ENCODE measurements around the gene SNRPB2.
A peak's percentile ranks its signal among the peaks of the same experiment; 100 is the strongest.

Gene SNRPB2

DNA sequence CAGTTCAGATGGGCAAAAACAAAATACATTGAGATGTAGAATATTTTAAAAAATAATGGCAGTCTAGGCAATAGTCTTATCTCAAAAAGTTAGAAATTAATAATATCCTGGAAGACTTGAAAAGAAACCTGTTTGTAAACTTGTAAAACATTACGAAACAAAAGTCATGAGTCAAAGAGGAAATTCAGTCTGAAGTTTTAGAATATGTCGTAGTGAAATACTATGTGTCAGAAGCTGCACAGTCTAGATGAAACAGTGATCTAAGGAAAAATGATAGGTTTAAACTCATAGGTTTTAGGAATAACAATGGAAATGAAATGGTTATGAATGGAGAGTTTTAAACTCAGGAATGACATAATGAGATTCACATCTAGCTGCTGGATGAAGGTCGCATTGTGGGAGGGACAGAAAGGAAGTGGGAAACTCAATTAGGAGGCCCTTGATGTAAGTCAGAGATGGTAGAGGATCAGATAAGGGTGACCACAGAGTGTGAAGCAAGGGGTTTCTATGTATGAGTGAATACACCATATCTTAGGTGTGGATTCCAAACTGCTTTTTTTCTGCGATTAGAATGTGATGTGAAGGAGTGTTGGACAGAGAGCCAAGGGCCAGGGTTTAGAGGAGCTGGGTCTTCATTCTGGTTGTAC, 2.8 kb downstream of the SNRPB2 start:
- H3K4me2 ChIP-seq (ENCODE audit: low read depth, low read length, poor library complexity, severe bottlenecking), result peak overlapping the region; percentile 69
- TF ChIP-seq CTCF (conservative IDR thresholded peaks at IDR 0.05; ENCODE audit: low read length) (no peak), EZH2phosphoT487 (IDR thresholded peaks at IDR 0.05; ENCODE audit: borderline replicate concordance) (peak; percentile 76; the same call in 1 of the 2 replicates)

DNA sequence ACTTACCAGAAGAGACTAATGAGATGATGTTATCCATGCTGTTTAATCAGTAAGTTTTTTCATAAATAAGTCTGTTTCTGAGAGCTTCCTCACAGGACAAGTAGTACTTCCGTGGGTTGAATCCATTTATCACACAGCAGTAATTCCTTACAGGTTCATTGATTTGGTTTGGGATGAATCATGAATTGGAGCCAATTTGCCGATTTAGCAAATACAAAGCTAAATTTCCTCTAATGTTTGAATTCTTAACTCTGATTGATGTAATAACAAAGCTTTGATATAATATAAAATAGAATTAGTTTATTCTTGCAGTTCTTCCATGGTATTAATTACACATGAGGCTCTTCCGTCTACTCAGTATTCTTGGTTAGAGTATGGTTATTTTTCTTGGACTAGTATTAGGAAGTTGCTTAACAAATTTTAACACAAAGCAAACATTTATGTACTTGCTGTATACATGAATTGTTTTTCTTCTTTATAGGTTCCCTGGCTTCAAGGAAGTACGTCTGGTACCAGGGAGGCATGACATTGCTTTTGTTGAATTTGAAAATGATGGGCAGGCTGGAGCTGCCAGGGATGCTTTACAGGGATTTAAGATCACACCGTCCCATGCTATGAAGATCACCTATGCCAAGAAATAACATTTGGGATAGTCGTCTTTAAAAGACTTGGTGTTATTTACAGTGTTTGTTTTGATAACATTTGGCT, 10.7 kb downstream of the SNRPB2 start:
- H3K9ac ChIP-seq (ENCODE audit: low read depth, low read length, poor library complexity, severe bottlenecking), result no peak overlapping the region
- peaks cover 62% of the 10 kb centered on the region; the same call in 1 of the 2 replicates for H3K36me3 ChIP-seq (ENCODE audit: insufficient read depth, low read length)
- H3K4me2 ChIP-seq (ENCODE audit: low read depth, low read length, poor library complexity, severe bottlenecking), result no peak overlapping the region
- no peaks in the 10 kb centered on the region for H3K9me3 ChIP-seq (ENCODE audit: insufficient read depth, low read depth, low read length)
- no peaks in the 10 kb centered on the region for H3K9me2 ChIP-seq (replicated peaks; ENCODE audit: low read depth, low read length)
- H3K4me1 ChIP-seq (ENCODE audit: insufficient read depth, low read length, poor library complexity, severe bottlenecking), result peaks cover 6% of the 10 kb centered on the region
- peaks cover 12% of the 10 kb centered on the region for H3K79me2 ChIP-seq (ENCODE audit: insufficient read depth, low read length)
- H3F3A ChIP-seq (ENCODE audit: low read depth), result no peaks in the 10 kb centered on the region
- H3K27me3 ChIP-seq (ENCODE audit: insufficient read depth, low read length, poor library complexity, severe bottlenecking), result no peaks in the 10 kb centered on the region
- H4K20me1 ChIP-seq (ENCODE audit: insufficient read depth, low read length, poor library complexity, severe bottlenecking), result peaks cover 7% of the 10 kb centered on the region
- H2AFZ ChIP-seq (ENCODE audit: low read length), result no peak overlapping the region
- TF ChIP-seq EZH2phosphoT487 (IDR thresholded peaks at IDR 0.05; ENCODE audit: borderline replicate concordance), result no peak
- TF ChIP-seq CTCF (conservative IDR thresholded peaks at IDR 0.05; ENCODE audit: low read length), result no peak
- H3K4me3 ChIP-seq (ENCODE audit: low read length, poor library complexity, severe bottlenecking), result no peak overlapping the region

More for the DNA sequence above, 2.8 kb downstream of the SNRPB2 start:
- Histone ChIP-seq H3K9ac (ENCODE audit: low read depth, low read length, poor library complexity, severe bottlenecking) (no peak overlapping the region), H3K36me3 (ENCODE audit: insufficient read depth, low read length) (peaks cover 45% of the 10 kb centered on the region; the same call in 1 of the 2 replicates), H3K27me3 (ENCODE audit: insufficient read depth, low read length, poor library complexity, severe bottlenecking) (peaks cover 19% of the 10 kb centered on the region), H3K4me3 (ENCODE audit: low read length, poor library complexity, severe bottlenecking) (peak overlapping the region; percentile 54), H3K79me2 (ENCODE audit: insufficient read depth, low read length) (peaks cover 68% of the 10 kb centered on the region), H3K4me1 (ENCODE audit: insufficient read depth, low read length, poor library complexity, severe bottlenecking) (peaks cover 58% of the 10 kb centered on the region), H3K9me3 (ENCODE audit: insufficient read depth, low read depth, low read length) (no peaks in the 10 kb centered on the region), H3K9me2 (replicated peaks; ENCODE audit: low read depth, low read length) (no peaks in the 10 kb centered on the region), H4K20me1 (ENCODE audit: insufficient read depth, low read length, poor library complexity, severe bottlenecking) (peaks cover 59% of the 10 kb centered on the region), H2AFZ (ENCODE audit: low read length) (no peak overlapping the region), H3F3A (ENCODE audit: low read depth) (peaks cover 5% of the 10 kb centered on the region; the same call in 1 of the 2 replicates)

GRCh38 chr20:16744178-16744807, 14.5 kb downstream of the SNRPB2 start:
- no peak overlapping the region for H3K9ac ChIP-seq (ENCODE audit: low read depth, low read length, poor library complexity, severe bottlenecking)
- H3F3A ChIP-seq (ENCODE audit: low read depth), result no peaks in the 10 kb centered on the region
- no peaks in the 10 kb centered on the region for H3K9me2 ChIP-seq (replicated peaks; ENCODE audit: low read depth, low read length)
- H3K4me3 ChIP-seq (ENCODE audit: low read length, poor library complexity, severe bottlenecking), result no peak overlapping the region
- no peaks in the 10 kb centered on the region for H4K20me1 ChIP-seq (ENCODE audit: insufficient read depth, low read length, poor library complexity, severe bottlenecking)
- no peaks in the 10 kb centered on the region for H3K4me1 ChIP-seq (ENCODE audit: insufficient read depth, low read length, poor library complexity, severe bottlenecking)
- H3K79me2 ChIP-seq (ENCODE audit: insufficient read depth, low read length), result no peaks in the 10 kb centered on the region
- peaks cover 34% of the 10 kb centered on the region; the same call in 1 of the 2 replicates for H3K36me3 ChIP-seq (ENCODE audit: insufficient read depth, low read length)
- TF ChIP-seq EZH2phosphoT487 (IDR thresholded peaks at IDR 0.05; ENCODE audit: borderline replicate concordance) (no peak), CTCF (conservative IDR thresholded peaks at IDR 0.05; ENCODE audit: low read length) (no peak)
- no peaks in the 10 kb centered on the region for H3K27me3 ChIP-seq (ENCODE audit: insufficient read depth, low read length, poor library complexity, severe bottlenecking)
- no peak overlapping the region for H3K4me2 ChIP-seq (ENCODE audit: low read depth, low read length, poor library complexity, severe bottlenecking)
- no peaks in the 10 kb centered on the region for H3K9me3 ChIP-seq (ENCODE audit: insufficient read depth, low read depth, low read length)
- H2AFZ ChIP-seq (ENCODE audit: low read length), result no peak overlapping the region
